B cell (primary cell): ENCODE measurements around the gene EXOC6B. TPM values are rescaled to one million over a fixed set of nuclear protein-coding genes. Genes with fewer than 3 reads are reported as not detected.

ENCODE experiments used
- ATAC-seq: fragments of 200-7000 bp; cut with Tn5 transposase; one replicate; pipeline ENCODE4 v1.10.0; 2021; ENCODE audit warnings: low read depth, mild to moderate bottlenecking, moderate number of reproducible peaks, moderate library complexity
- CTCF ChIA-PET: fragments of 350-600 bp; sonication (Branson Sonifier 250); formaldehyde crosslinking; loops from one replicate; lab custom pipeline; 2021; ENCODE audit warnings: antibody characterized with exemption, inconsistent platforms; lab: Charles Lee
- POLR2A ChIA-PET: fragments of 350-600 bp; sonication (Branson Sonifier 250); formaldehyde crosslinking; loops from one replicate; lab custom pipeline; 2021; ENCODE audit warnings: antibody characterized with exemption; lab: Charles Lee
- DNase-seq: peaks from one replicate; pipeline ENCODE4 v3.0.0; 2013
- H2AFZ ChIP-seq: 2 replicates; pipeline ENCODE4 v1.6.1; 2012; ENCODE audit warnings: mild to moderate bottlenecking, low read depth, low read length; ENCODE audit not compliant: insufficient read depth, poor library complexity, severe bottlenecking
- H3K27ac ChIP-seq, 2 donors: 1 replicate in 1 of 2; 2 replicates in 1 of 2; pipeline ENCODE4 v1.5.1; 2012 to 2013; ENCODE audit warnings: low read length in 2 of 2, mild to moderate bottlenecking in 2 of 2, moderate library complexity in 1 of 2
- H3K27me3 ChIP-seq, 4 experiments: fragments of 200-600 bp in 1 of 4; sonication (generic) in 1 of 4; replicated peaks in 1 of 4; 1 replicate in 2 of 4; 2 replicates in 2 of 4; pipeline versions ENCODE4 v1.6.1 to v1.7.0; 2013 to 2016; ENCODE audit warnings: low read length in 3 of 4, mild to moderate bottlenecking in 2 of 4, mixed read lengths in 1 of 4, moderate library complexity in 1 of 4; ENCODE audit not compliant: insufficient read depth in 4 of 4, control insufficient read depth in 3 of 4; ENCODE audit errors: control extremely low read depth in 1 of 4
- H3K36me3 ChIP-seq, 2 experiments: replicated peaks in 1 of 2; 1 replicate in 1 of 2; 2 replicates in 1 of 2; pipeline versions ENCODE4 v1.6.1 to v1.7.1; 2013; ENCODE audit warnings: low read length in 1 of 2; ENCODE audit not compliant: insufficient read depth in 2 of 2, control insufficient read depth in 1 of 2; ENCODE audit errors: control extremely low read depth in 1 of 2, extremely low read depth in 1 of 2
- H3K4me1 ChIP-seq, 2 donors: fragments of 200-600 bp in 1 of 2; sonication (generic) in 1 of 2; 1 replicate in 1 of 2; 2 replicates in 1 of 2; pipeline versions ENCODE4 v1.5.1 to v1.6.1; 2013 to 2017; ENCODE audit warnings: low read length in 2 of 2; ENCODE audit not compliant: control insufficient read depth in 2 of 2, insufficient read depth in 2 of 2
- H3K4me2 ChIP-seq: replicated peaks from 2 replicates; pipeline ENCODE3; 2012; ENCODE audit warnings: mild to moderate bottlenecking, low read depth, low read length; ENCODE audit not compliant: poor library complexity, severe bottlenecking
- H3K4me3 ChIP-seq, 5 experiments: fragments of 200-600 bp in 1 of 5; sonication (generic) in 1 of 5; 1 replicate in 3 of 5; 2 replicates in 2 of 5; pipeline versions ENCODE4 v1.5.1 to v1.7.0; 2011 to 2016; ENCODE audit warnings: low read length in 4 of 5, mild to moderate bottlenecking in 4 of 5, low read depth in 2 of 5, control low read depth in 1 of 5, moderate library complexity in 1 of 5; ENCODE audit not compliant: insufficient read depth in 1 of 5; ENCODE audit errors: control extremely low read depth in 1 of 5, extremely low read depth in 1 of 5
- H3K79me2 ChIP-seq: fragments of 200-600 bp; sonication (generic); one replicate; pipeline ENCODE4 v1.6.0; 2016; ENCODE audit warnings: low read length; ENCODE audit not compliant: control insufficient read depth, insufficient read depth
- H3K9ac ChIP-seq: fragments of 200-600 bp; sonication (generic); 2 replicates; pipeline ENCODE4 v1.6.1; 2017; ENCODE audit warnings: mild to moderate bottlenecking, low read length, moderate library complexity
- H3K9me3 ChIP-seq, 3 donors: one replicate each; pipeline versions ENCODE4 v1.6.1 to v1.7.1; 2013; ENCODE audit warnings: low read length in 2 of 3; ENCODE audit not compliant: control insufficient read depth in 2 of 3, insufficient read depth in 1 of 3; ENCODE audit errors: control extremely low read depth in 1 of 3
- H4K20me1 ChIP-seq: 2 replicates; pipeline ENCODE4 v1.6.0; 2012; ENCODE audit warnings: mild to moderate bottlenecking, low read length; ENCODE audit not compliant: insufficient read depth, control insufficient read depth, poor library complexity, severe bottlenecking
- H3K27ac Mint-ChIP-seq: one replicate; pipeline ENCODE4 v1.8.0; 2021; ENCODE audit warnings: mixed read lengths
- H3K27me3 Mint-ChIP-seq: one replicate; pipeline ENCODE4 v1.8.0; 2021; ENCODE audit warnings: mixed read lengths
- H3K4me1 Mint-ChIP-seq: one replicate; pipeline ENCODE4 v1.8.0; 2021; ENCODE audit warnings: mixed read lengths
- H3K4me3 Mint-ChIP-seq: one replicate; pipeline ENCODE4 v1.8.0; 2021; ENCODE audit warnings: mixed read lengths
- H3K9me3 Mint-ChIP-seq: one replicate; pipeline ENCODE4 v1.8.0; 2022; ENCODE audit warnings: mixed read lengths; ENCODE audit not compliant: insufficient read depth
- EZH2 ChIP-seq: IDR thresholded peaks from 2 replicates; pipeline ENCODE4 v1.6.1; 2012; ENCODE audit warnings: borderline replicate concordance, low read depth, mild to moderate bottlenecking, moderate library complexity, low read length; ENCODE audit not compliant: insufficient read depth, poor library complexity, severe bottlenecking
- whole genome bisulfite sequencing: methylation state at CpG from one replicate; pipeline ENCODE4 v1.1.5; 2013; ENCODE audit warnings: missing lambda C conversion rate; ENCODE audit not compliant: insufficient coverage; 5-methylcytosine and 5-hydroxymethylcytosine counted together
- intact Hi-C: fragments of 100-400 bp; cut with micrococcal nuclease; formaldehyde crosslinking; loops from one replicate; pipeline ENCODE4 v1.10.0; 2022
- polyA plus RNA-seq: library from polyadenylated mRNA; depleted of rRNA; stranded (reverse); fragments of >200 nt; gene quantifications from 2 replicates; pipeline ENCODE4 v1.2.3, GENCODE V29; 2012
- total RNA-seq, 2 donors: library from RNA; stranded (reverse); fragments of 120-200 nt in 1 of 2; gene quantifications; 1 replicate in 1 of 2; 2 replicates in 1 of 2; pipeline versions ENCODE4 v1.2.3 to v1.2.4, GENCODE V29; 2013 to 2022
- TF ChIP-seq, protein P1 (sequence below): fragments of 200-600 bp; IDR thresholded peaks from one replicate; pipeline ENCODE4 v1.8.0; 2022; ENCODE audit warnings: antibody characterized with exemption, mild to moderate bottlenecking

The EXOC6B gene
- total and polyA plus RNA-seq, 2 donors (not counting 1 experiment from before 2014, with no cell fraction given) = 4.8 to 22.6 TPM

GRCh38 chr2:72183016-72183415 is 642.8 kb downstream of the EXOC6B start:
- CTCF ChIA-PET = no interaction called here
- ATAC-seq = no peak
- POLR2A ChIA-PET = no interaction called here
- Histone ChIP-seq H2AFZ (no peak overlapping the region), H3K36me3 (no peaks in the 10 kb centered on the region), H3K9me3 (peaks cover 0 to 15% (median 2%) of the 10 kb centered on the region in 3 donors), H3K4me1 (no peaks in the 10 kb centered on the region), H3K4me3 (no peak overlapping the region), H3K79me2 (no peaks in the 10 kb centered on the region), H3K27ac (no peak overlapping the region), H3K9ac (no peak overlapping the region), H4K20me1 (no peaks in the 10 kb centered on the region), H3K27me3 (no peaks in the 10 kb centered on the region), H3K4me2 (no peak overlapping the region)
- H3K27ac Mint-ChIP-seq = no peak overlapping the region
- TF ChIP-seq, protein P1, sequence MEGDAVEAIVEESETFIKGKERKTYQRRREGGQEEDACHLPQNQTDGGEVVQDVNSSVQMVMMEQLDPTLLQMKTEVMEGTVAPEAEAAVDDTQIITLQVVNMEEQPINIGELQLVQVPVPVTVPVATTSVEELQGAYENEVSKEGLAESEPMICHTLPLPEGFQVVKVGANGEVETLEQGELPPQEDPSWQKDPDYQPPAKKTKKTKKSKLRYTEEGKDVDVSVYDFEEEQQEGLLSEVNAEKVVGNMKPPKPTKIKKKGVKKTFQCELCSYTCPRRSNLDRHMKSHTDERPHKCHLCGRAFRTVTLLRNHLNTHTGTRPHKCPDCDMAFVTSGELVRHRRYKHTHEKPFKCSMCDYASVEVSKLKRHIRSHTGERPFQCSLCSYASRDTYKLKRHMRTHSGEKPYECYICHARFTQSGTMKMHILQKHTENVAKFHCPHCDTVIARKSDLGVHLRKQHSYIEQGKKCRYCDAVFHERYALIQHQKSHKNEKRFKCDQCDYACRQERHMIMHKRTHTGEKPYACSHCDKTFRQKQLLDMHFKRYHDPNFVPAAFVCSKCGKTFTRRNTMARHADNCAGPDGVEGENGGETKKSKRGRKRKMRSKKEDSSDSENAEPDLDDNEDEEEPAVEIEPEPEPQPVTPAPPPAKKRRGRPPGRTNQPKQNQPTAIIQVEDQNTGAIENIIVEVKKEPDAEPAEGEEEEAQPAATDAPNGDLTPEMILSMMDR = no peak
- TF ChIP-seq EZH2 = no peak
- no peaks in the 10 kb centered on the region for H3K4me1 Mint-ChIP-seq
- no peak for DNase-seq
- no peak overlapping the region for H3K4me3 Mint-ChIP-seq
- no peaks in the 10 kb centered on the region for H3K27me3 Mint-ChIP-seq
- intact Hi-C loops = no loop called here
- peaks cover 4% of the 10 kb centered on the region for H3K9me3 Mint-ChIP-seq

DNA sequence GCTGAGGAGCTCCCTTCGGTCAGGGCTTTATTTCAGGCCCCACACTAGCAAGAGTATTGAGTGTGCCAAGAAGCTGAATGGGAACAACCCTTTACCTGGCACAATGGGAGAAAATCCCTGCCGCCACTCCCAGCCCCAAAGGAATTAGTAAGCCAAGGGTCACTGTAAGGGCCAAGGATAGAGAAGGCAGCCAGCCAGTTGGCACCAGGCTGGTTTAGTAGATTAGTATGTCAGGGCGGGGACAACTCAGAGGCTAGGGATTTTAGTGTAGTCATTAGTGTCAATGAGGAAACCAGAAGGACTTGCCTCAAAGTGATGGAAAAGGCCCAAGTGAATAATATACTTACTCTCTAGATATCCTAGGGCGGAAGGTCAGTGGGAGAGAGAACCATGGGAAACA is 643.3 kb downstream of the EXOC6B start:
- Histone ChIP-seq H3K36me3 (no peaks in the 10 kb centered on the region), H3K4me3 (no peak overlapping the region), H3K9ac (no peak overlapping the region), H3K9me3 (peaks cover 0 to 10% (median 2%) of the 10 kb centered on the region in 3 donors), H3K4me2 (no peak overlapping the region), H3K79me2 (no peaks in the 10 kb centered on the region), H4K20me1 (no peaks in the 10 kb centered on the region), H3K27ac (no peak overlapping the region), H3K27me3 (no peaks in the 10 kb centered on the region), H2AFZ (no peak overlapping the region), H3K4me1 (no peaks in the 10 kb centered on the region)
- no peak for ATAC-seq
- DNase-seq = no peak
- TF ChIP-seq EZH2 = no peak
- TF ChIP-seq, protein P1 = no peak
- Mint-ChIP-seq H3K4me3 (no peak overlapping the region), H3K9me3 (peaks cover 3% of the 10 kb centered on the region), H3K27ac (no peak overlapping the region), H3K27me3 (no peaks in the 10 kb centered on the region), H3K4me1 (no peaks in the 10 kb centered on the region)
- whole genome bisulfite sequencing = 83% methylated on average over 2 of the region's 4 CpGs
- ChIA-PET CTCF (no interaction called here), POLR2A (no interaction called here)
- intact Hi-C loops = no loop called here
